Inflammatory macrophage treated with lipopolysaccharide for 4 hours (primary cell): Measurements from ENCODE around the gene CDR2L.
"Not testable (repeated sequence)": the region's sequence is repeated elsewhere in the genome, so short reads cannot be mapped to it uniquely, and the experiment has no call there.

ENCODE experiments used
- DNase-seq: peaks from one replicate; pipeline ENCODE4 v3.0.0-alpha.2; 2020

Gene CDR2L

GRCh38 chr17:74960570-74961342, 26.7 kb upstream of the CDR2L start:
- DNase-seq: peak; percentile 19

- peak; percentile 76 for DNase-seq
Measured at GRCh38 chr17:74961657-74962350, 25.6 kb upstream of the CDR2L start.

GRCh38 chr17:74962622-74963394, 24.6 kb upstream of the CDR2L start:
- no peak for DNase-seq

- no peak for DNase-seq
Measured at GRCh38 chr17:74963656-74964055, 23.8 kb upstream of the CDR2L start.

GRCh38 chr17:74964246-74964761, 23.1 kb upstream of the CDR2L start:
- no peak for DNase-seq

GRCh38 chr17:74964988-74965622, 22.3 kb upstream of the CDR2L start:
- DNase-seq: no peak

GRCh38 chr17:74968361-74968780, 19.1 kb upstream of the CDR2L start:
- DNase-seq: no peak

- DNase-seq: not testable (repeated sequence)
Measured at GRCh38 chr17:74969501-74969900, 17.9 kb upstream of the CDR2L start.

- no peak for DNase-seq
Measured at GRCh38 chr17:74970395-74970794, 17.0 kb upstream of the CDR2L start.

- no peak for DNase-seq
Measured at GRCh38 chr17:74971069-74971841, 16.2 kb upstream of the CDR2L start.

- no peak for DNase-seq
Measured at GRCh38 chr17:74971842-74972106, 15.7 kb upstream of the CDR2L start.

GRCh38 chr17:74972107-74972972, 15.1 kb upstream of the CDR2L start, which contains the start of gene HID1:
Gene HID1, minus strand, starts transcription at chr17:74972759. Its CDS starts 103 bp downstream, at chr17:74972656.
- no peak for DNase-seq

- no peak for DNase-seq
Measured at GRCh38 chr17:74972973-74973328, 14.5 kb upstream of the CDR2L start.

- no peak for DNase-seq
Measured at GRCh38 chr17:74975943-74976342, 11.5 kb upstream of the CDR2L start.

GRCh38 chr17:74977802-74978201, 9.6 kb upstream of the CDR2L start:
- DNase-seq: no peak

- DNase-seq: no peak
Measured at GRCh38 chr17:74978240-74978639, 9.2 kb upstream of the CDR2L start.

GRCh38 chr17:74979408-74980146, 7.9 kb upstream of the CDR2L start:
- no peak for DNase-seq

- no peak for DNase-seq
Measured at GRCh38 chr17:74981318-74981978, 6.0 kb upstream of the CDR2L start.

- peak; percentile 32 for DNase-seq
Measured at GRCh38 chr17:74981979-74982662, 5.3 kb upstream of the CDR2L start.
